CD4-positive, alpha-beta T cell treated with Interleukin-10 for 1 hour (primary cell): ENCODE results near the gene ATP5F1D.
A peak's percentile ranks its signal among the peaks of the same experiment; 100 is the strongest.

Source experiments
- DNase-seq: peaks from one replicate; pipeline ENCODE4 v3.0.0-alpha.2; 2020

The ATP5F1D gene

DNA sequence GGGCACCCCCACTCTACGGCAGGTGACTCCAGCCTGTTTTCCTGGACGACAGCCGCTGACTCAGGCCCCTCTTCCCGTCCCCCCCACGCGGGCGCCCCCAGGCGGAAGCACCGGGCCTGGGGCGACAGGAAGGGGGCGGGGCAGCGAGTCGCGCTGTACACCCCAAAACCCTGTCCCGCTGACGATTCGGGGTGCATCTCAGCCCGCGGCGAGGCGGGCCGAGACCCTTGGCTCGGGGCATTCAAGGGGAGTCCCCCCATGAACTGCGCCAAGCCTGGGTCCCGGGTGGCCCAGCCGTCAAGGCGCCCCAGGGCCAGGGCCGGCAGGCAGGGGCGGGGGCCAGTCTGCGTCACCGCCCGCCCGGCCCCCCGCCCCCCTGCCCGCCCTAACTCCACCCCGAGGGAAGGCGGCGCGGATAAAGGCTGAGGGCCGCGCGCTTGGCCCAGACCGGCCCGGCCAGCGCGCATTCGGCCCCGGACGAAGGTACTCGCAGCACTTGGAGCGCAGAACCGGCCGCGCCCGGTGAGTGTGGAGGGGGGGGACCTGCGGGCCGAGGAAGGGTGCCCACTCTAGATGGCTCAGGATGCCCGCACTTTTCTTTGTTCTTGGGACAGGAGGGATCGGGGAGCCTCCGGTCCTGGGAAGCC lies 6.7 kb downstream of the ATP5F1D start, which contains the start of gene MIDN:
MIDN (plus strand) TSS at position 445 of the 647 bp plus-strand sequence. CDS start 1,714 bp downstream, outside the sequence.
- DNase-seq = peak; percentile 81

DNA sequence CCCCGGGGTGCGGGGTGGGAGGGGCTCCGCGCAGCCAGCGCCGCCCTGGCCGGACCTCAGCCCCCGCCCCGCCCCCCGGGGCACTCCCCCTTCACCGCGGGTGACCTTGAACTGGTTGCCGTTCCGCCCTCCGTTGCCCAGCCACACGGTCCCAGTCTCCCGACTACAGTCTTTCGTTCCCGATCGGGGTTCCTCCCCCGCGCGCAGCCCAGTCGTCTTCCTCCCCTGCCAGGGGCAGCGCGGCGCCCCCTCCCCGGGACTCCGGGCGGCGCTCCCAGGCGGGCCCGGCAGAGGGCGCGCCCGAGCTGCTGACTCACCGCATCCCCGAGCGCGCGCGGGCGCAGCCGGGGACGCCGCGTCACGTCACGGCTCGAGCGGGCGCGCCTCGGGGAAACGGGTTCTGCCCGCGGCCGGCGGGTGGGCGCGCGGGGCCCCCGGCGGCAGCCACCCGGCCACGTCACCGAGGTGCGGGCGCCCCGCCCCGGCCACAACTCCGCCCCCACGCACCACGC lies 7.3 kb downstream of the ATP5F1D start:
- DNase-seq = peak; percentile 89

DNA sequence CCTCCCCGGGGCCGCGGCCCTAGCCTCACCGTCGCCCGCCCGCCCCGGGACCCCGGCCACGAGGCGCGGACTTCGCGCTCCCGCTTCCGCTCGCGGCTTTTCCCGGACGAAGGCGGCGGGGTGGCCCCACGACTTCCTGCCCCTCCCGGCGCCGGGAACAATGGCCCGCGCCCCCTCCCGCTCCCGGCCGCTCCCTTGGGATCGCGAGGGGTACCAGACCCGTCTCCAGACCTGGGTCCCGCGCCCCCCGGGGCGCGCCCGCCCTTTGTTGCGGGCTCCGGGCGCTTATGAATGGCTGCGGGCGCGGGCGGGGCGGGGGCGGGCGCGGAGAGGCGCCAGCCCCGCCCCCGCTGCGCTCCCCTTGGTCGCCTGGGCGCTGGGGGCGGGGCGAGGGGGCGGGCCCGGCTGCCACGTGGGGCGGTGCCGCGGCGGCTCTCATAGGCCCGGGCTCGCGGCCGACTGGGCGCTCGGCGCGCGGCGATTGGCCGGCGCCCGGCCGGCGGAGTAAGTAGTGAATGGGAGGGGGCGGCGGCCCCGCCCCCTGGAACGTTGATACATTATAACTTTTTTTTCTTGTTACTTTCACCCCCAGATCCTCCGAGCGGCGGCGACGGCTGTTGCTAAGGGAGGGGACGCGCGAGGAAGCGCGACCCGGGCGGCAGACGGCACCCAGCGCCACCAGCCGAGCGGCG lies 7.9 kb downstream of the ATP5F1D start:
- peak; percentile 95 for DNase-seq

DNA sequence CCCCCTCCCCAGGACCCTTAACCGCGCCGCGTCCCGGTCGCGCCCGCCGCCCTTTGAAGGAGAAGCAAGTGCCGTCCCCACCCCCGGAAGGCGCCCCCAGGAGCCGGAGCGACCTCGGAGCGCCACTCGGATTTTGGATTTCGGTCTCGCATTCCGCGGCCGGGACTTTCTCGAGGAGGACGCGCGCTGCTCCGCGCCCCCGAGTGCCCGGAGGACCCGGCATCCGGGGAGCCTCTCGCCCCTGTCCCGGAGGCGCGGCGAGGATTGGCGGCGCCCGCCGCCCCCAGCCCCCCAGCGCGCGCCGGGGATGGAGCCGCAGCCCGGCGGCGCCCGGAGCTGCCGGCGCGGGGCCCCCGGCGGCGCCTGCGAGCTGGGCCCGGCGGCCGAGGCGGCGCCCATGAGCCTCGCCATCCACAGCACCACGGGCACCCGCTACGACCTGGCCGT lies 8.5 kb downstream of the ATP5F1D start:
- no peak for DNase-seq

DNA sequence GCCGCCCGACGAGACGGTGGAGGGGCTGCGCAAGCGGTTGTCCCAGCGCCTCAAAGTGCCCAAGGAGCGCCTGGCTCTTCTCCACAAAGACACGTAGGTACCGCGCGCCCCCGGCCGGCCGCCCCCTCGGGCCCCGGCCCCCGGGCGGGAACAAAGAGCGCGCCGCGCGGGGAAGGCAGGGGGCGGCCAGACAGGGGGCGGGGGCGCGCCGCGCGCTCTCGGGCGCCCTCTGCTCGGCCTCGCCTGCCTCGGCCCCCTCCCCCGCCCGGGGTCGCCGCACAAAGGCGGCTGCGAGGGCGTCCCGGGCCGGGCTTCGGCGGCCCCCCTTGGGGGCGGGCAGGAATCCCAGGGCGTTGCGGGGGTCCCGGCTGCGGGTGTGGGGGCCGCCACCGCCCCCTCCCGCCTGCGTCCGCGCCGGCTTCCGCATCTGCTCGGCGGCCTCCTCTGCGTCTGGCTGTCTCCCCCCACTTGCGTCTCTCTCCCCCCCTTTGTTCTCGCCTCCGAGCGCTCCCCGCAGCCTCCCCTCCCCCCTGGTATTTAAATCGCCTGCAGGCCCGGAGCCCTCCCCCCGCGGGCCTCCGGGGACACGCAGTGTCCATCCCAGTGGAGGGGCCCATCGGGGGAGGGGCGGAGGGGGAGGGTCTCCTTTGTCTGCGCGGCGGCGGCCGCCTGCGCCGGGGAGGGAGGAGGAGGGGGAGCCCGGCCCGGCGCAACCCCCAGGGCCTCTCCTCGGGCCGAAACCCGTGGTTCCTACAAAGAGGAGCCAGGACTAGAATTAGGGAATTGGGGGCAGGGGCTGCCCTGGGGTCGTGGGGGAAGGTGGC lies 9.1 kb downstream of the ATP5F1D start:
- DNase-seq = peak; percentile 67

DNA sequence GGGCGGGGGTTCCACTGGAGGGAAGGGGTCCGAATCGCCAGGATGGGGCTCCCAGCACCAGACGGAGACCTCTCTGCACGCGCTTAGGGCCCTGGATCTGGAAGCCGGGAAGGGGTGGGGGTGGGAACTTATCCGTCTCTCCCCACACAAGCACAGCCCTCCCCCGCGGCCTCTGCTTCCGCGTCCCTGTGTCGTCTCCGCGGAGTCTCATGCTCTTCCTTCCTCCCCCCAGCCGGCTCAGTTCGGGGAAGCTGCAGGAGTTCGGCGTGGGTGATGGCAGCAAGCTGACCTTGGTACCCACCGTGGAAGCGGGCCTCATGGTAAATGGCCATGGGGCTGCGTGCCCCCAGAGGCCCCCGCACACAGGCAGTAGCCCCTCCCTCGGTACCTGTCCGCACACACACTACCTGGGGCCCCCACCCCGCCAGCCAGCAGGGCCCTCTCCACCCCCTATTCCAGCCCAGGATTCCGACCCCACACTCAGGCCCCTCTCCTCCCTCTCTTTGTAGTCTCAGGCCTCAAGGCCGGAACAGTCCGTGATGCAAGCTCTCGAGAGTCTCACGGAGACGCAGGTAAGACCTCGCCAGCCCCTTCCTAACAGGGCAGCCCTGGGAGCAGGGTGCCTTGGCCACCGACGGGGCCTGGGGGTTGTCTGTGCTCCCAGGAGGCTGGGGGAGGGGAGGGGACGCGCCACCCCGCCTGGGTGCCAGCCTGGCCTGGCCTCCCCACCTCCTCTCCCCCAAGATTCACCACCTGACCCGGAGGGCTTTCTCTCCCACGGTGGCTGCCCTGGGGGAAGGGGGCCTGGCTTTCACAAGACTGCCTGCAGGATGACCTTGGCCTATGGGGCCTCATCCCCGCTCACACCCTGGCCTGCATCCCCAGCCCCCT lies 10.0 kb downstream of the ATP5F1D start:
- DNase-seq = peak; percentile 69

DNA sequence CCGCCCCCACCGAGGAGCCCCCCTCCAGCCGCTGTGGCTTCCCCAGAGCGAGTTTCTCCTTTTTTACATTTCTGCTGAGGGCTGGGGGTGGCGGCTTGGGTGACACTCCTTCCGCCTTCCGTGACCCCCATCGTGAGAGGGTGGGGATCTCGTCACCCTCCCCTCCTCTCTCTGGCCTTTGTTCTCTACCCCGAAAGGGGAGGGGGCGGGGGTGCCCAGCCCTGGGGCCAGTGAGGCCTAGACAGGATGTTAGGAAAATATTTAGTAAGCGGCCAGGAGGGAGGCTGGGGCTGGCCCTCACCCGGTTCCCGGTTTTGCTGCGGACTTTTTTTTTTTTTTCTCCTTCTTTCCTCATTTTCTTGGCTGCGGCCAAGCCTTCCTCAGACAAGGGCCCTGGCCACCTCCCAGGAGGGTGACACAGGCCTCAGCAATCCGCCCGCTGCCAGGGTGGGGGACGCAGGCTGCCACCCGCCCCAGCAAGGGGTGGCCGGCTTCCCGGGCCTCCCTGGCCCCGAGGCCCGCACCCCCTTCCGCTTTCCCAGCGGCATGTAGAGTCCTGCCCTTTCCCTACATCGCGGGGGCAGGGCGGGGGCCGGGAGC lies 10.8 kb downstream of the ATP5F1D start:
- peak; percentile 84 for DNase-seq

DNA sequence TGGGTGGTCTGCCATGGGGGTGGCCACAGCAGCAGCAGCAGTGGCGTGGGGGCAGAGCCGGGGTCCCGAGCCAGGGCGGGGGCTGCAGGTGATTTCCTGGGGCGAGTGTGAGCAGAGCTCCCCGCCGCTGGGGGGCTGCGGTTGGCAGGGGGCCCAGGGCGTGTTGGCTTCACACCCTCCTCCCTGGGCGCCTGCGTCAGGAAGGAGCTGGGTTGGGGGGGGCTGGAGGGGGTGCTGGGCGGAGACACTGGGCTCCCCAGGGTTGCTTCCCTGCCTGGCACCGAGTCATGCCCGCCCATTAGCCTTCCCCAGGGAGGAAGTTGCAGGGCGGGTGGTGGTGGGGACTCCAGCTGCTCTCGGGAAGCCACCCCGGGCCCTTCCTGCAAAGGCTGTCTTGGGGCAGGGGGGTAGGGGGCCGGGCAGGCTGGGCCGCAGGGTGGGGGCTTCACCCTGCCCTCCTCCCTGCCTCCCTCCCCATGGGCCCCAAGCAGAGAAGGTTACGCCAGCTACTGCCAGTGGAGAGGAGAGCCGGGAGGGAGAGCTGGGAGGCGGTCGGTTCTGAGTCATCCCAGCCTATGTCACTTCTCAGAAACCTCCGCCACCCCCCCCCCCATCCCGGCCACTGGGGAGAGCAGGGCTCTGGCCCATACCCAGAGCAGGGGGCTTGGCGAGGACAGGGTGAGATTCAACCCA lies 11.4 kb downstream of the ATP5F1D start:
- peak; percentile 86 for DNase-seq

DNA sequence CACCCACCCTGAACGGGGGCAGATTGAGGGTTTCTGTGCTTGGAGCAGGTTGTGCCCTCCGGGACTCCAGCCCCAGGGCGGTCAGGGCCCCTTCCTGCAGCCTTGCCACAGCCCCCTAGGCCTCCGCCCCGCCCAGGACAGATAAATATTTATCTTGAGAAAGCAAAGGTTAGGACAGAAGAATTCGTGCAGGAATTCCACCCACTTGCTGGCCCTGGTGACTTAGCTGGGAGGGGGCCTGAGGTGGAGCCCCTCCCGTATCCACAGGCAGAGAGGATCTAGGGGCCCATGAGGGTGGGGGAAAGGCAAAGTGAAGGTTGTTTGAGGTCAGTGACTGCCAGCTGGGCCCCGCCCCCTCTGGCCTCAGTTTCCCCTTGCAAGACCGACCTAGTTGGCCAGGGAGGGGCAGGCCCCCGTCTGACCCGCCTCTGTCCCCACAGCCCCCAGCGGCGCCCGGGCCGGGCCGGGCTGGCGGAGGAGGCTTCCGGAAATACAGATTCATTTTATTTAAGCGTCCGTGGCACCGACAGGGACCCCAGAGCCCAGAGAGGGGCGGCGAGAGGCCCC lies 12.0 kb downstream of the ATP5F1D start:
- DNase-seq = no peak

DNA sequence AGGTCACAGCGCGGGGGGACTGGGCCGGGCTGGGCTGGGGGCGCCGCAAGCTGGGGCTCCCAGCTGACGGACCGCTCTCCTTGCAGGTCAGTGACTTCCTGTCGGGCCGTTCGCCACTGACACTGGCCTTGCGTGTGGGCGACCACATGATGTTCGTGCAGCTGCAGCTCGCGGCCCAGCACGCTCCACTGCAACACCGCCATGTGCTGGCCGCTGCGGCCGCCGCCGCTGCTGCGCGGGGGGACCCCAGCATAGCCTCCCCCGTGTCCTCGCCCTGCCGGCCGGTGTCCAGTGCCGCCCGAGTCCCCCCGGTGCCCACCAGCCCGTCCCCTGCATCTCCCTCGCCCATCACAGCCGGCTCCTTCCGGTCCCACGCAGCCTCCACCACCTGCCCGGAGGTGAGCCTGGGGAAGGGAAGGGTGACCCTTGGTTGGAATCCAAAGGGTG lies 12.6 kb downstream of the ATP5F1D start:
- peak; percentile 10 for DNase-seq

DNA sequence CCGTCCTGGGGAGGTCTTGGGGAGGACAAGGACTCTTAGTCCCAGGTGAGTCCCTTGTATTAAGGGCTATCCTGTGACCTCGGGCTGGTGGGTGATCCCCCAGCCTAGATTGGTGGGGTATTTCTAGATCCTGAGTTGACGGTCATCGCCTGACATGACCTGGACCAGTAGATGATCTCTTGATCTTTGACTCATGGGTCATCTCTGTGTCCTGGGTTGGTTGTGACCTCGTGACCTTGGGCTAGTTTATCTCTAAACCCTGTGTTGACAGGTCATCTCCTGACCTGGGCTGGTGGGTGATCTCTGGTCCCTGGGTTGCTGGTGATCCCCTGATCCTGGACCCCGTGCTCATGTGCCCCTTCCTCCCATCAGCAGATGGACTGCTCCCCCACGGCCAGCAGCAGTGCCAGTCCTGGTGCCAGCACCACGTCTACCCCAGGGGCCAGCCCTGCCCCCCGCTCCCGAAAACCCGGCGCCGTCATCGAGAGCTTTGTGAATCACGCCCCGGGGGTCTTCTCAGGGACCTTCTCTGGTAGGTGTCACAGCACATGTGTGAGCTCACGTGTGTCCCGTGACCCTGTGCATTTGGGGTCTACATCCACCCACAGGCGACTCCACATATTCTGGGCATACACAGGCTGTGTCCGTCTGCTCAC lies 13.1 kb downstream of the ATP5F1D start:
- peak; percentile 6 for DNase-seq

DNA sequence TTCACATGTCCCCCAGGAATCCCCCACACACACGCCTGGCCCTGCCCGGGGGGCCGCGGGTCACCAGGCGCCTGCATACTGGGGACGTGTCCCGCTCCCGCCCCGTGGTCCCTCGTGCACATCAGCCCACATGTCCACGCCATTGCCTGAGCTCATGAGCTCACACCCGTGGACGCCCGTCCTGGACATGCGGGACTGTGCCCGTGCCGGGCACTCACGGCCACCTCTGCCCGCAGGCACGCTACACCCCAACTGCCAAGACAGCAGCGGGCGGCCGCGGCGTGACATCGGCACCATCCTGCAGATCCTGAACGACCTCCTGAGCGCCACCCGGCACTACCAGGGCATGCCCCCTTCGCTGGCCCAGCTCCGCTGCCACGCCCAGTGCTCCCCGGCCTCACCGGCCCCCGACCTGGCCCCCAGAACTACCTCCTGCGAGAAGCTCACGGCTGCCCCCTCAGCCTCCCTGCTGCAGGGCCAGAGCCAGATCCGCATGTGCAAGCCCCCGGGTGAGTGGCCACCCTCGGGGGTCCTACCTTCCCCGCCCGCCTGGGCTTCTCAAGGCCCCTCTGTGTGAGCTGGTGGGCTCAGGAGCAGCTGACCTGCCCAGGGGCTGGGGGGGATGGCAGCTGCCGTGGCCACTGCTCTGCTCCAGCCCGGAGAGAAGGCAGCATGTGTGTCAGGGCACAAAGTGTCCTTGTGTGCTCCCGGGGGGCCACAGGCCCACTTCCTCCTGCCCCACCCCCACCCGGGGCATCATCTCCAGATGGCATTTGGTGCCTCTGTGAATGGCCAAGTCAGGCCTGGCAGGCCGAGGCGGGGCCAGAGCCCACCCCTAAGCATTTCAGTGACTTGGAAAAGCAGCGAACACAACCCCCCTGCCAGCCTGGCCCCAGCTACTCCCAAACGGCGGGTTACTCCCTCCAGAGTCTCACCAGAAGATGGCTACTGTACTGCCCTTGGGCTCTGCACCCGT lies 13.9 kb downstream of the ATP5F1D start:
- peak; percentile 17 for DNase-seq

DNA sequence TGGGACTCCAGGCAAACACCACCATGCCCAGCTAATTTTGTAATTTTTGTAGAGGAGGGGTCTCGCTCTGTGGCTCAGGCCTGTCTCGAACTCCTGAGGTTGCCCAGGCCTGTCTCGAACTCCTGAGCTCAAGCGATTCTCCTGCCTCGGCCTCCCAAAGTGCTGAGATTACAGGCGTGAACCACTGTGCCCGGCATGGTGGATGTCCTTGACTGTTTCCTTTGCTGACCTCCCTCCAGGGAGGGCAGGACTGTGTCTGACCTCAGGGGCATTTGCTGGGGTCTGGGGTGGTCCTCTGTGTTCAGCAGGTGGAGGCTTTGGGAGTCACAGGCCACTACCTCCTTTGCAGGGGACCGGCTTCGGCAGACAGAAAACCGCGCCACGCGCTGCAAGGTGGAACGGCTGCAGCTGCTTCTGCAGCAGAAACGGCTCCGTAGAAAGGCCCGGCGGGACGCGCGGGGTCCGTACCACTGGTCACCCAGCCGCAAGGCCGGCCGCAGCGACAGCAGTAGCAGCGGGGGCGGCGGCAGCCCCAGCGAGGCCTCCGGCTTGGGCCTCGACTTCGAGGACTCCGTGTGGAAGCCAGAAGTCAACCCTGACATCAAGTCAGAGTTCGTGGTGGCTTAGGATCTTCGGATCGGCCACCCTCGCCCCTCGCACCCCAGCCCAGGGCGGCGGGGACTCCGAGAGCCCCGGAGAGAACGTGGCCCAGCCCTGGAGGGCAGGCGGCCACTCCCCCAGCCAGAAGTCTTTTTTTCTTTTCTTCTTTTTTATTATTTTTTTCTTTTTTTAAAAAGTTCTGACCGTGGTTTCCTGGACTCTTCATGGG lies 15.3 kb downstream of the ATP5F1D start:
- DNase-seq = peak; percentile 25

DNA sequence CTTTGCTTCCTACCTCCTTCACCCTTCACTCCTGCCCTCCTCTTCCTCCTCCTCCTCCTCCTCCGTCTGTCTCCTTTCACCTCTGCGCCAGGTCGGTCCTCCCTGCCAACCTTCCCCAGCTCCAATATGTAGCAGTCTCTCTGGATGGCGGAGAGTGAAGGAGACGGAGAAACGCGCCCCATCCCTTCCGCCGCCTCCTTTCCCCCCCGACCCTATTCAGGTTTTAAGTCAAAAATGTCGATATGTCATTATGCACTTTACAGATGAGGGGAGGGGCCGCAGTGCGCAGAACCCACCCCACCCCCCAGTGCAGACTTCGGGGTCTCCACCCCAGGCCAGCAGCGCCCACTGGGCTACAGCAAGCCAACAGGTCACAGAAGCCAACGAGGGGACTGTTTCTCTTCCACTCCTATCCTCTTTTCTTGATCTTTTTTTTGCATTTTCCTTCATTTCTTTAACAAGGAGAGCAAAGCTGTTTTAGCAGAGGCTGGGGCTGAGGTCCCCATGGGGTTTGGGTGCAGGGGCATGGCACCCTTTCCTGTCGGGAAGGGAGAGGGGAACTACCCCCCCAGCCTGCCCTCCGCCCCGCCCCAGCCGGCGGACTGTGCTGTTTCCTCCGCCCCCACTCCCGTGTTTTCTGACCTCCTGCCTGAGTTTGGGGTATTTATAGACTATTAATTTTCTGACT lies 16.1 kb downstream of the ATP5F1D start:
- peak; percentile 16 for DNase-seq

DNA sequence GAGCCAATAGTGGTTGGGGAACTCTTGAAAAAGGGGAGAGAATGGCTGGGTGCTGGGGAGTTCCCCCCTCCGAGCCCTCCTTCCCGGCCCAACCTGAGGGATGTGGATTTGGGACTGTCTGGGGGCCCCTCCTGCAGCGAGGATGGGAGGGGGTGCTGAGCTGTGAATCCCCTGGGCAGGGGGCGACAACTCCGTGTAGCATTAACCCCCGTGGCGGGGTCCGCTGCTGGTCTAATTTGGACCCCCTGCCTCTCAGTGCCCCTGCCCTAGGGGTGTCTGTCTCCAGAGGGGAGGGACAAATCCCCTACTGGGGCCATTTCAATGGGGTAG lies 16.6 kb downstream of the ATP5F1D start:
- no peak for DNase-seq

DNA sequence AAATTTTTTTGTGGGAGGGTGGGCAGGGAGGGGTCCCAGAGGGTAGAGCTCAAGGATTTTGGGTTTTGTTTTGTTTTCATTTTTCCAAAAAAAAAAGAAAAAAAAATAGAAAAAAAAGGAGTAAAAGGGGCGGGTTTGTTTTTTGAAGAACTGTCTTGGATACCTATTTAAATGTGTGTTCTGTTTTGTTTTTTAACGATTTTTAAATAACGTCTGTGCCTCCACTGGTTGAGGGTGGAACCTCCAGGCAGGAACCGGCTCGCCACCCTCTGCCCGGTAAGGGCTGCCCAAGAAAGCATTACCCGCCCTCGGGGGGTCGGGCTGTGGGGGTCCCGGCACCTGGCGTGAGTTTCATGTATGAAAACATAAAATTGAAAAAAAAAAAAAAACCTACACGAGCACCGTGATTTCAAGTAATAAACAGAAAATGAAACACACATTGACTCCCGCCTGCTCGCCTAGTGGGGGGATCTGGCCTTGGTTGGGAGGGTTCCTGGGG lies 17.2 kb downstream of the ATP5F1D start:
- no peak for DNase-seq

DNA sequence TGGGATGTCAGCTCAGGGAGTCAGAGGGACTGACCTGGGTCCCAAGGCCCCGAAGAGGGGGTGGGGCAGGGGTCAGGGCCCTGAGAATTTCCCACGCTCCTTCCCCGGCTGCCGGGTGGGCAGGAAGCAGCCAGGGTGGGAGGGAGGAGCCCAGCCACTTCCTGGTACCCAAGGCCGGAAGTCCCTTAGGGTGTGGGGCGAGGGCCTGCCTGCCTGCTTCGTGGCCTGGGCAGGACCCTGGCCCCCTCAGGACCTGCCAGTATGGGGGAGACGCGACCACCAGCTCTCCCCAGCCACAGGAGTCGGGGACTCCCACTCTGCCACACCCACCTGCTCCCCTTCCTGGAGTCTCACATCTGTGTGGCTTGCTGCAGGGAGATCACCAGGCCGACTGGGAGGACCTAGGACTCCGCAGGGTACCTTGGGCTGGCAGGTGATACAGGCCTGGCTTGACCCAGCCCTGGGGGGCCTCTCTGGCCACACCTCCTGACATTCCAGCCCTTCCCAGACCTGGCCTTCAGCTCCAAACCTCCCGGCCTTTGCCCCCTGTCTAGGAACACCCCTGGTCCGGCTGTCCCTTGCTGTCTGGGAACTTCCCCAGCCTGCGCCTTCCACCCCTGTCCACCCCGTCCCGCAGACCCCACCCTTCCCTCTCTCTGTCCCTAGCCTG lies 17.8 kb downstream of the ATP5F1D start:
- peak; percentile 84 for DNase-seq
